ENCODE data around the gene SGK2. TPM values are rescaled to one million over a fixed set of nuclear protein-coding genes. Genes with fewer than 3 reads are reported as not detected.

The SGK2 gene
- total and polyA plus RNA-seq, 2 of the 13 experiments (the other 11 are each of a cell fraction or from before 2014, with no cell fraction given), result 6.2 to 29.4 TPM

- TF ChIP-seq, protein P1, sequence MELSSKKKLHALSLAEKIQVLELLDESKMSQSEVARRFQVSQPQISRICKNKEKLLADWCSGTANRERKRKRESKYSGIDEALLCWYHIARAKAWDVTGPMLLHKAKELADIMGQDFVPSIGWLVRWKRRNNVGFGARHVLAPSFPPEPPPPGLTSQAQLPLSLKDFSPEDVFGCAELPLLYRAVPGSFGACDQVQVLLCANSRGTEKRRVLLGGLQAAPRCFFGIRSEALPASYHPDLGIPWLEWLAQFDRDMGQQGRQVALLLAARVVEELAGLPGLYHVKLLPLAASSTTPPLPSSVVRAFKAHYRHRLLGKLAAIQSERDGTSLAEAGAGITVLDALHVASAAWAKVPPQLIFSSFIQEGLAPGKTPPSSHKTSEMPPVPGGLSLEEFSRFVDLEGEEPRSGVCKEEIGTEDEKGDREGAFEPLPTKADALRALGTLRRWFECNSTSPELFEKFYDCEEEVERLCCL (CRISPR knock-in tag; IDR thresholded peaks at IDR 0.05; ENCODE audit: borderline replicate concordance), result no peak; the same call in 1 of the 2 replicates
- TF ChIP-seq, protein P2, sequence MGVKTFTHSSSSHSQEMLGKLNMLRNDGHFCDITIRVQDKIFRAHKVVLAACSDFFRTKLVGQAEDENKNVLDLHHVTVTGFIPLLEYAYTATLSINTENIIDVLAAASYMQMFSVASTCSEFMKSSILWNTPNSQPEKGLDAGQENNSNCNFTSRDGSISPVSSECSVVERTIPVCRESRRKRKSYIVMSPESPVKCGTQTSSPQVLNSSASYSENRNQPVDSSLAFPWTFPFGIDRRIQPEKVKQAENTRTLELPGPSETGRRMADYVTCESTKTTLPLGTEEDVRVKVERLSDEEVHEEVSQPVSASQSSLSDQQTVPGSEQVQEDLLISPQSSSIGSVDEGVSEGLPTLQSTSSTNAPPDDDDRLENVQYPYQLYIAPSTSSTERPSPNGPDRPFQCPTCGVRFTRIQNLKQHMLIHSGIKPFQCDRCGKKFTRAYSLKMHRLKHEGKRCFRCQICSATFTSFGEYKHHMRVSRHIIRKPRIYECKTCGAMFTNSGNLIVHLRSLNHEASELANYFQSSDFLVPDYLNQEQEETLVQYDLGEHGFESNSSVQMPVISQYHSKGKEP (CRISPR knock-in tag; IDR thresholded peaks at IDR 0.05), result no peak
- TF ChIP-seq SKI (IDR thresholded peaks at IDR 0.05; ENCODE audit: partially characterized antibody) (peak; percentile 10), RCOR2 (CRISPR knock-in tag; IDR thresholded peaks at IDR 0.05) (no peak), ZNF672 (CRISPR knock-in tag; IDR thresholded peaks at IDR 0.05) (no peak), ZNF780A (CRISPR knock-in tag; IDR thresholded peaks at IDR 0.05) (no peak), JUN (CRISPR knock-in tag; IDR thresholded peaks at IDR 0.05) (no peak), ATF7 (IDR thresholded peaks at IDR 0.05) (no peak), ATF7 (CRISPR knock-in tag; IDR thresholded peaks at IDR 0.05) (no peak), ZNF225 (CRISPR knock-in tag; IDR thresholded peaks at IDR 0.05) (no peak), ZBTB37 (CRISPR knock-in tag; IDR thresholded peaks at IDR 0.05) (peak; percentile 16; the same call in 1 of the 2 replicates), REL (CRISPR knock-in tag; conservative IDR thresholded peaks at IDR 0.05) (no peak), ZNF335 (CRISPR knock-in tag; IDR thresholded peaks at IDR 0.05) (0 out of 2 replicates have a peak, but pooled peaks have one; percentile 27), MYC (CRISPR knock-in tag; IDR thresholded peaks at IDR 0.05; ENCODE audit: borderline replicate concordance) (peak; percentile 66; the same call in 1 of the 2 replicates), ZNF569 (CRISPR knock-in tag; IDR thresholded peaks at IDR 0.05; ENCODE audit: borderline replicate concordance) (no peak), RELA (CRISPR knock-in tag; IDR thresholded peaks at IDR 0.05) (no peak), ZNF616 (CRISPR knock-in tag; IDR thresholded peaks at IDR 0.05; ENCODE audit: low read depth) (peak; percentile 66; the same call in 1 of the 2 replicates), SIX1 (CRISPR knock-in tag; IDR thresholded peaks at IDR 0.05; ENCODE audit: borderline replicate concordance) (no peak), ZNF703 (CRISPR knock-in tag; IDR thresholded peaks at IDR 0.05; ENCODE audit: borderline replicate concordance) (no peak), FOSL1 (CRISPR knock-in tag; IDR thresholded peaks at IDR 0.05; ENCODE audit: borderline replicate concordance) (no peak), ZNF253 (CRISPR knock-in tag; IDR thresholded peaks at IDR 0.05; ENCODE audit: borderline replicate concordance) (no peak), ZNF430 (CRISPR knock-in tag; IDR thresholded peaks at IDR 0.05) (peak; percentile 18; the same call in 1 of the 2 replicates)
- TF ChIP-seq, protein P3, sequence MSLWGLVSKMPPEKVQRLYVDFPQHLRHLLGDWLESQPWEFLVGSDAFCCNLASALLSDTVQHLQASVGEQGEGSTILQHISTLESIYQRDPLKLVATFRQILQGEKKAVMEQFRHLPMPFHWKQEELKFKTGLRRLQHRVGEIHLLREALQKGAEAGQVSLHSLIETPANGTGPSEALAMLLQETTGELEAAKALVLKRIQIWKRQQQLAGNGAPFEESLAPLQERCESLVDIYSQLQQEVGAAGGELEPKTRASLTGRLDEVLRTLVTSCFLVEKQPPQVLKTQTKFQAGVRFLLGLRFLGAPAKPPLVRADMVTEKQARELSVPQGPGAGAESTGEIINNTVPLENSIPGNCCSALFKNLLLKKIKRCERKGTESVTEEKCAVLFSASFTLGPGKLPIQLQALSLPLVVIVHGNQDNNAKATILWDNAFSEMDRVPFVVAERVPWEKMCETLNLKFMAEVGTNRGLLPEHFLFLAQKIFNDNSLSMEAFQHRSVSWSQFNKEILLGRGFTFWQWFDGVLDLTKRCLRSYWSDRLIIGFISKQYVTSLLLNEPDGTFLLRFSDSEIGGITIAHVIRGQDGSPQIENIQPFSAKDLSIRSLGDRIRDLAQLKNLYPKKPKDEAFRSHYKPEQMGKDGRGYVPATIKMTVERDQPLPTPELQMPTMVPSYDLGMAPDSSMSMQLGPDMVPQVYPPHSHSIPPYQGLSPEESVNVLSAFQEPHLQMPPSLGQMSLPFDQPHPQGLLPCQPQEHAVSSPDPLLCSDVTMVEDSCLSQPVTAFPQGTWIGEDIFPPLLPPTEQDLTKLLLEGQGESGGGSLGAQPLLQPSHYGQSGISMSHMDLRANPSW (CRISPR knock-in tag; IDR thresholded peaks at IDR 0.05; ENCODE audit: borderline replicate concordance), result no peak
Observed at GRCh38 chr20:43513931-43514647, 44.7 kb upstream of the SGK2 start (continued).

Data from HepG2 (cell line).